GM19351 (cell line): ENCODE data around the gene ALDH18A1.
A peak's percentile ranks its signal among the peaks of the same experiment; 100 is the strongest.
"Not testable (repeated sequence)": the region's sequence is repeated elsewhere in the genome, so short reads cannot be mapped to it uniquely, and the experiment has no call there.

Source experiments
- ATAC-seq: cut with Tn5 transposase; IDR thresholded peaks from one replicate; pipeline ENCODE4 v1.9.1; 2021; ENCODE audit warnings: mild to moderate bottlenecking, moderate library complexity; ENCODE audit not compliant: unreplicated experiment

ALDH18A1 gene

GRCh38 chr10:95651346-95652060 is 5.0 kb downstream of the ALDH18A1 start:
- no peak for ATAC-seq

GRCh38 chr10:95650232-95650631 is 6.3 kb downstream of the ALDH18A1 start:
- no peak for ATAC-seq

DNA sequence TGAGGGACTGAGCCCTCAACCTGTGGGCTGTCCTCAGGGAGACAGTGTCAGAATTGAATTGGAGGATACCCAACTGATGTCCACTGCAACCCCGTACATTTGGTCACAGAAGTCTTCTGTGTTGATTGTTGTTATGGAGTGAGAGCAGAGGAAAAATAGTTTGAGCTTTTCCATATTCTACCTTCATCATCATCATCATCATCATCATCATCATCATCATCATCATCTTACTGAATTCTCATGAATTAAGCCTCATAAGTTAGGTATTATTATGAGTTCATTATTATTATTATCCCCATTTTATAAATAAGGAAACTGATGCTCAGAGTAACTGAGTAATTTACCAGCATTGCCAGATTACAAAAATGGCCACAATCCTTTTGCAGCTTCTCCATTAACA is 8.4 kb downstream of the ALDH18A1 start:
- no peak for ATAC-seq

GRCh38 chr10:95646160-95646559 is 10.4 kb downstream of the ALDH18A1 start:
- ATAC-seq, result no peak

GRCh38 chr10:95644901-95645300 is 11.6 kb downstream of the ALDH18A1 start:
- no peak for ATAC-seq

GRCh38 chr10:95640891-95641315 is 15.6 kb downstream of the ALDH18A1 start:
- no peak for ATAC-seq

- ATAC-seq, result no peak
Measured at GRCh38 chr10:95637911-95638310, 18.6 kb downstream of the ALDH18A1 start.

DNA sequence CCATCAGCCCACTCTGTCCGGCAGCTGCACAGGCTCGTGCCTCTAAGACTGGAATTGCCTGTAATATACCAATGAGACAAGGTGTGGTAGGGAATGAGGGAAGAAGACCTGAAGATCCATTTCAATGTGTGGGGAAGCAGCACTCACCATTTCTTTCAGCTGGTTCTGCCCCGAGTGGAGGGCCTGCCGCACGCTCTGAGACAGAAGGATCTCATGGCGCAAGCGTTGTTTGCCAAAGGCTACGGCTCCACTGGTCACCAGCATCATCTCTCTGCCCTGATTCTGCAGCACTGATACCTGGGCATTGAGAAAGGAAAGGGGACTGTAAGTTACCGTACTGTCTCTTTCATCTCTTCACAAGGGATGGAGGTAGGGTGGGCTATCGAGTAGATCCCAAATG is 19.4 kb downstream of the ALDH18A1 start:
- no peak for ATAC-seq

DNA sequence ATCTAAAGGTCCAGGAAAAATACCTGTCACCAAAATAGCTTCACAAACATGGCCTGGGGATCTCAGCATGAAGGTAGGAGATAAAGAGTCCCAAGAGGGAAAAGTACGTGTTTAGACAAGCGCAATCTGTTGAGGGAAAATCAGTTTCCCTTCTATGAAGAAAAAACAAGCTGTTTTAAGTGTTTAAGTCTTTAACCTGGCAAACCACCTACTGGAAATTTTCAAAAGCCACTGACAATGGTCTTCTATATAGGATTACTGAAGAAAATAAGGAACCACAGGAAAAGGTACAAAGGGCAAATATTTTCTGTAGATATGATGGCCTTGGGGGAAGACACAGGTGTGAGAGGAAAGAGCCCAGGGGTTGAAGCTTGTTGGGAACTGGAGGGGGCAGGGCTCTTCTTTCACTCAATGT is 21.2 kb downstream of the ALDH18A1 start:
- no peak for ATAC-seq

GRCh38 chr10:95628786-95629185 is 27.7 kb downstream of the ALDH18A1 start:
- ATAC-seq, result no peak

DNA sequence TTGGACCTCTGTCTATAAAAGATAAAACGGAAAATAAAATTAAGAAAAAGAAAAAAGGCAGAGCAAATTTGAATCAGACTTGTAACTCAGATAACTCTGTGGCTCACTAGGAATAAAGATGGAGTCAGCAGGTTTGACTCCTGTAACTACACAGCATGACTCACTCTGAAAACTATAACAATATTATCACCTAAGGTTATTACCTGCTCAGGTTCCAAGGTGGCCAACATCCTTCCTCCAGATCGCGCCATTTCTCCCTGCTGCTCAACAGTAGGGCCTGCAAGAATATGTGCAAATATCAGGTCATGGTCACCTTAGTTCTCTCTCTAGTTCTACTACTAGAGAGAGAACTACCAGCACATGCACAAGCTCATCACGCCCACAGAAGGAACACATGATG is 30.0 kb downstream of the ALDH18A1 start:
- ATAC-seq, result no peak

DNA sequence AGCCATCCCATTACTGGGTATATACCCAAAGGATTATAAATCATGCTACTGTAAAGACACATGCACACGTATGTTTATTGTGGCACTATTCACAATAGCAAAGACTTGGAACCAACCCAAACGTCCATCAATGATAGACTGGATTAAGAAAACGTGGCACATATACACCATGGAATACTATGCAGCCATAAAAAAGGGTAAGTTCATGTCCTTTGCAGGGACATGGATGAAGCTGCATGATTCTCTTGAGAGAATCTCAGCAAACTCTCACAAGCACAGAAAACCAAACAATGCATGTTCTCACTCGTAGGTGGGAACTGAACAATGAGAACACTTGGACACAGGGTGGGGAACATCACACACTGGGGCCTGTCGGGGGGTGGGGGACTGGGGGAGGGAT is 36.1 kb downstream of the ALDH18A1 start:
- ATAC-seq, result not testable (repeated sequence)

GRCh38 chr10:95618101-95618500 is 38.4 kb downstream of the ALDH18A1 start:
- ATAC-seq, result no peak

- no peak for ATAC-seq
Measured at GRCh38 chr10:95616446-95616845, 40.1 kb downstream of the ALDH18A1 start.

DNA sequence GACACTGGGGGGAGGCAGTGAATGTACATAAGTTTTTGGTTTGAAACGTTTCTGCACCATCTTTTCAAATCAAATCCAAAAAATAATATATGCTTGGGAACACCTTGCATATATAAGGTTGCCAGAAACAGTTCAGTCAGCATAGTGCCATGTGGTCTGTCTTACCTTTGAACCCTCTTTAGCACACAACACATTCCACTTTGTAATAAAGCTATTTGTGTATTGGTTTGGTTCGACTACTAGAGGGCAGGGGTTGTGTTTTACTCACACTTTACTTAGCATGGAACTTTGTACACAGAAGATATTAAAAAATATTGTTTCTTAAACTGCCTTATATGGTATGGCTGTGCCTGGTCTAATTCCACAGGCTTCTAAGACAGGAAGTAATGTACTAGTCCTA is 43.2 kb downstream of the ALDH18A1 start:
- ATAC-seq, result no peak

- ATAC-seq, result no peak
Measured at GRCh38 chr10:95610727-95611126, 45.8 kb downstream of the ALDH18A1 start.

DNA sequence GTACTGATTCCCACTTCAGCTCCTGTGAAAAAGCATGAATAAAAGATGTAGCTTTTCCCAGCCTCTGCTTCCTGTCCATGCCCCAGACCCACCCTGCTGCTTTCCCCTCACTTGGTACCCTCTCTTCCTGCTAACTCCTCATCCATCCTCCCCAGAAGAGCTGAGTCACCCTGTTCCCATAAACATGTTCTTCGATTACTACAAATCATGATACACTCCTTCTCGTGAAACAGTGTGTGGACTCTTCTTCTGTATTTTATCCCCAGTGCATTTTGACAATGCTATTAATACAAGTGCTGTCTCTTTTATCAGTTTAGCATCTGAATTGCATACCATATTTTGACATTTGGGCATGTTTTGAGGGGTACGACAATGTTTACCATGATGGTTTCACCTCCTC is 49.6 kb downstream of the ALDH18A1 start:
- no peak for ATAC-seq

DNA sequence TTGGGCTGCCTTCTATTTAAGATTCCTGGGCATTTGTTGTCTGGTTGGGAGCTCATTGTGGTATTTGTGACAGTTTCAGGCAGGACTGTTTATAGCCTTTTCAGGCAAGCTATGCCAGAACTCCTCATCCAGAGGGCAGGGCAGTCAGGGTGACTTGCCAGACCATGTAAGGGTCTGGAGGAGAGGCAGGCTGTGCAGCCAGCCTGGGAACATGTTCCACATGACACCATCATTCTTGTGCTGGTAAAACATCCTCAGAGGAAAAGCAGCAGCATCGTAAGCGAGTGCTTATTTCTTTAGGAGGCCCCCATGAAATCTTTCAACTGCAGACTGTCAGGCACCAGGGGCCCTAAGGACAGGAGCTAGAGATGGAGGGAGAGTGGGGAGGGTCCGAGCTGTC is 51.3 kb downstream of the ALDH18A1 start:
- no peak for ATAC-seq

DNA sequence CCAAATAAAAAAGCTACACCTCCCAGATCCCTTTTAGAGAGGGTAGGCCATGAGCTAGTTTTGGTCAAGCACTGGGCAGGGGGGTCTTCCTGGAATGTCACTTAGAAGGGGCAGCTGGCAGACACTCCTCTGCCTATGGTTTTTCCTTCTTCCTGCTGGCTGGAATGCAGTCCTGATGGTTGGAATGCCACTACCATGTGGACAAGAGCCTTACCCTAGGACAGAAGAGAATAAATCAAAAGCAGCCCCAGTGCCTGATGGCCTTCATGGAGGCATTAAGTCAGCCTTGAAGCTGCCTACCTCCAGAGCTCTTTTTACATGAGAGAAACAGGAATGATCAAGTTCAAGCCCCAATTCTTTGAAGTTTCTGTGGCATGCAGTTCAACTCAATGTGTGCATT is 51.9 kb downstream of the ALDH18A1 start:
- no peak for ATAC-seq

DNA sequence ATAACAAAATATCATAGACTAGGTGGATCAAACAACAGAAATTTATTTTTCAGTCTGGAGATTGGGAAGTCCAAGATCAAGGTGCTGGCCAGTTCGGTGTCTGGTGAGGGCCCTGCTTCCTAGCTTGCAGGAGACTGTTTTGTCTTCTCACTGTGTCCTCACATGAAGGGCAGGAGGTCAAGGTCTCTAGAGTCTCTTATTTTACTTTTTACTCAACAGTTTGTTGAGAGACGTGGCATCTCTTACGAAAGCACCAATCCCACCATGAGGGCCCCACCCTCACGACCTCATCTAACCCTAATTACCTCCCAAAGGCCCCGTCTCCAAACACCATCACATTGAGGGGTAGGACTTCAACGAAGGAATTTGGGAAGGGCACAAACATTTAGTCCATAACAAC is 54.1 kb downstream of the ALDH18A1 start:
- no peak for ATAC-seq

DNA sequence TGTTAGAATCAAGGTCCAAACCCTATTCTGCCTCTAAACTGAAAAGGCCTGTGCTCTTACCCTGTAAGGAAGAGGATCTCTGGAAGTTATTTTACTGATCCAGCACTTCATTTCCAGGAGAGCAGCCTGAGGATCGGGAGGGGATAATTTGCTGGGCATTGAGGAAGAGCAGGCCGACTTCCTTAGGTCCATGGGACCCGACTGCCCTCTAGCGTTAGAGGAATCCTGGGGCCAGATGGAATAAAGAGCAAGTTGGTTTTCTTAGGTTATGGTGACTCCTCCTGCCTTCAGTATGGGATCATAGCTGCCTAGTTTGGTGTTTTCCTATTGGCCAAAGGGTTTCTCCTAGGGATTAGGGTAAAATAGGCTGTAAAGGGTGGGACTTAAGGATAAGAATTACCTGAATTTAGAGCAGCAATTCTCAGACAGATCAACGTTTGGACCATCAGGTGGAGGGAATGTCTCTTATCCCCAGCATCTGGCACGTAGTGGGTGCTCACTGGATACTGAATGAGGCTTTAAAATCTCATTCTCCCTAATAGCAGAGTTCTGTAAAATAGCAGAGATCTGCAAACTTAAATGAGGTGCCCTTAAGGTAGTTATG is 55.3 kb downstream of the ALDH18A1 start:
- ATAC-seq, result peak; percentile 57

- no peak for ATAC-seq
Measured at GRCh38 chr10:95600158-95600557, 56.4 kb downstream of the ALDH18A1 start.

DNA sequence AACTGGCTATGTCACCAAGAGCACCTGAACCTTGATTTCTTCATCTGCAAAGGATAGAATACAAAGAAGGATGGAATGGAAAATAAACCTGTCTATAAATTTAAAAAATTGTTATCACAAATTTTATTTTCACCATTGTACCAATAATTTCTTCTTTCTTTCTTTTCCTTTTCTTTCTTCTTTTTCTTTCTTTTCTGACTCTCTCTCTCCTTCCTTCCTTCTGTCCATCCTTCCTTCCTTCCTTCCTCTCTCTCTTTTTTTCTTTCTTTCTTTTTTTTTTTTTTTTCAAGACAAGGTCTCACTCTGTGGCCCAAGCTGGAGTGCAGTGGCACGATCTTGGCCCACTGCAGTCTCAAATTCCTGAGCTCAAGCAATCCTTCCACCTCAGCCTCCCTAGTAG is 58.7 kb downstream of the ALDH18A1 start:
- ATAC-seq, result no peak
